Measurements from ENCODE around the gene PRKAG2. TPM values are rescaled to one million over a fixed set of nuclear protein-coding genes. Genes with fewer than 3 reads are reported as not detected.
A peak's percentile ranks its signal among the peaks of the same experiment; 100 is the strongest.
"Not testable (repeated sequence)": the region's sequence is repeated elsewhere in the genome, so short reads cannot be mapped to it uniquely, and the experiment has no call there.

PRKAG2 gene
- total RNA-seq, 2 donors from 2014 or later, result 19.9 to 22.6 TPM

GRCh38 chr7:151799506-151799905, 77.4 kb downstream of the PRKAG2 start:
- Mint-ChIP-seq H3K36me3 (no peaks in the 10 kb centered on the region), H3K4me3 (no peak overlapping the region), H3K27me3 (no peaks in the 10 kb centered on the region), H3K27ac (no peak overlapping the region), H3K4me1 (ENCODE audit: low read depth in 2 of 2) (peaks cover 14 to 22% of the 10 kb centered on the region in 2 donors), H3K9me3 (no peaks in the 10 kb centered on the region)
- ATAC-seq (no peak), DNase-seq (ENCODE audit: low spot score) (no peak)

- DNase-seq (ENCODE audit: low spot score) (no peak), ATAC-seq (no peak)
- no peaks in the 10 kb centered on the region for H3K9me3 Mint-ChIP-seq
- peaks cover 14 to 27% of the 10 kb centered on the region in 2 donors for H3K4me1 Mint-ChIP-seq (ENCODE audit: low read depth in 2 of 2)
- H3K27me3 Mint-ChIP-seq, result no peaks in the 10 kb centered on the region
- no peak overlapping the region for H3K27ac Mint-ChIP-seq
- H3K4me3 Mint-ChIP-seq, result no peak overlapping the region
- H3K36me3 Mint-ChIP-seq, result no peaks in the 10 kb centered on the region
Observed at GRCh38 chr7:151798851-151799448, 78.0 kb downstream of the PRKAG2 start.

GRCh38 chr7:151797667-151798307, 79.1 kb downstream of the PRKAG2 start:
- Mint-ChIP-seq H3K4me3 (peak overlapping the region; percentile 54), H3K4me1 (ENCODE audit: low read depth in 2 of 2) (peaks cover 14 to 27% of the 10 kb centered on the region in 2 donors), H3K27ac (peak overlapping the region; percentile 56 to 85)
- ATAC-seq, result peak in 1 of 2 donors; percentile 46
- not testable (repeated sequence) for H3K27me3 Mint-ChIP-seq; H3K36me3 Mint-ChIP-seq; H3K9me3 Mint-ChIP-seq; DNase-seq (ENCODE audit: low spot score)

GRCh38 chr7:151796871-151797537, 79.9 kb downstream of the PRKAG2 start:
- Mint-ChIP-seq H3K4me3 (peak overlapping the region; percentile 54), H3K4me1 (ENCODE audit: low read depth in 2 of 2) (peaks cover 14 to 27% of the 10 kb centered on the region in 2 donors), H3K27ac (peak overlapping the region; percentile 56 to 85), H3K36me3 (no peaks in the 10 kb centered on the region), H3K9me3 (no peaks in the 10 kb centered on the region), H3K27me3 (no peaks in the 10 kb centered on the region)
- ATAC-seq, result peak in 1 of 2 donors; percentile 56
- no peak for DNase-seq (ENCODE audit: low spot score)

GRCh38 chr7:151796091-151796870, 80.6 kb downstream of the PRKAG2 start:
- H3K27me3 Mint-ChIP-seq, result no peaks in the 10 kb centered on the region
- ATAC-seq, result no peak
- H3K4me3 Mint-ChIP-seq, result no peak overlapping the region
- H3K36me3 Mint-ChIP-seq, result no peaks in the 10 kb centered on the region
- no peak for DNase-seq (ENCODE audit: low spot score)
- peak overlapping the region in 1 of 2 donors; percentile 56 for H3K27ac Mint-ChIP-seq
- peaks cover 14 to 29% of the 10 kb centered on the region in 2 donors for H3K4me1 Mint-ChIP-seq (ENCODE audit: low read depth in 2 of 2)
- H3K9me3 Mint-ChIP-seq, result no peaks in the 10 kb centered on the region

GRCh38 chr7:151795168-151795811, 81.6 kb downstream of the PRKAG2 start:
- DNase-seq (ENCODE audit: low spot score), result no peak
- Mint-ChIP-seq H3K36me3 (no peaks in the 10 kb centered on the region), H3K4me3 (no peak overlapping the region), H3K27ac (peak overlapping the region in 1 of 2 donors; percentile 58), H3K9me3 (no peaks in the 10 kb centered on the region), H3K4me1 (ENCODE audit: low read depth in 2 of 2) (peaks cover 15 to 27% of the 10 kb centered on the region in 2 donors), H3K27me3 (no peaks in the 10 kb centered on the region)
- peak; percentile 64 to 83 for ATAC-seq

GRCh38 chr7:151794508-151795167, 82.3 kb downstream of the PRKAG2 start:
- Mint-ChIP-seq H3K27ac (peak overlapping the region; percentile 18 to 58), H3K4me3 (no peak overlapping the region), H3K27me3 (no peaks in the 10 kb centered on the region), H3K9me3 (no peaks in the 10 kb centered on the region), H3K36me3 (no peaks in the 10 kb centered on the region), H3K4me1 (ENCODE audit: low read depth in 2 of 2) (peaks cover 20 to 27% of the 10 kb centered on the region in 2 donors)
- DNase-seq (ENCODE audit: low spot score) (no peak), ATAC-seq (no peak)

GRCh38 chr7:151793991-151794507, 82.9 kb downstream of the PRKAG2 start:
- Mint-ChIP-seq H3K27me3 (no peaks in the 10 kb centered on the region), H3K27ac (peak overlapping the region; percentile 18 to 58), H3K4me1 (ENCODE audit: low read depth in 2 of 2) (peaks cover 20 to 30% of the 10 kb centered on the region in 2 donors), H3K36me3 (no peaks in the 10 kb centered on the region), H3K4me3 (no peak overlapping the region), H3K9me3 (no peaks in the 10 kb centered on the region)
- no peak for ATAC-seq
- DNase-seq (ENCODE audit: low spot score), result no peak

GRCh38 chr7:151793531-151793951, 83.4 kb downstream of the PRKAG2 start:
- Mint-ChIP-seq H3K4me1 (ENCODE audit: low read depth in 2 of 2) (peaks cover 21 to 29% of the 10 kb centered on the region in 2 donors), H3K9me3 (no peaks in the 10 kb centered on the region), H3K27ac (no peak overlapping the region), H3K27me3 (no peaks in the 10 kb centered on the region), H3K36me3 (no peaks in the 10 kb centered on the region), H3K4me3 (no peak overlapping the region)
- DNase-seq (ENCODE audit: low spot score) (no peak), ATAC-seq (no peak)

- ATAC-seq (no peak), DNase-seq (ENCODE audit: low spot score) (no peak)
- H3K4me1 Mint-ChIP-seq (ENCODE audit: low read depth in 2 of 2), result peaks cover 27 to 31% of the 10 kb centered on the region in 2 donors
- H3K4me3 Mint-ChIP-seq, result no peak overlapping the region
- no peaks in the 10 kb centered on the region for H3K27me3 Mint-ChIP-seq
- H3K27ac Mint-ChIP-seq, result no peak overlapping the region
- no peaks in the 10 kb centered on the region for H3K36me3 Mint-ChIP-seq
- no peaks in the 10 kb centered on the region for H3K9me3 Mint-ChIP-seq
Observed at GRCh38 chr7:151792636-151793035, 84.3 kb downstream of the PRKAG2 start.

GRCh38 chr7:151792086-151792485, 84.8 kb downstream of the PRKAG2 start:
- no peaks in the 10 kb centered on the region for H3K27me3 Mint-ChIP-seq
- H3K27ac Mint-ChIP-seq, result peak overlapping the region in 1 of 2 donors; percentile 63

GRCh38 chr7:151790830-151791620, 85.9 kb downstream of the PRKAG2 start:
- peak overlapping the region in 1 of 2 donors; percentile 63 for H3K27ac Mint-ChIP-seq
- DNase-seq (ENCODE audit: low spot score) (no peak), ATAC-seq (no peak)
- no peaks in the 10 kb centered on the region for H3K27me3 Mint-ChIP-seq
- H3K4me1 Mint-ChIP-seq (ENCODE audit: low read depth in 2 of 2), result peaks cover 19 to 21% of the 10 kb centered on the region in 2 donors
- H3K4me3 Mint-ChIP-seq, result no peak overlapping the region
- H3K9me3 Mint-ChIP-seq, result no peaks in the 10 kb centered on the region
- H3K36me3 Mint-ChIP-seq, result no peaks in the 10 kb centered on the region

More at GRCh38 chr7:151792086-151792485, 84.8 kb downstream of the PRKAG2 start:
- Mint-ChIP-seq H3K9me3 (no peaks in the 10 kb centered on the region), H3K36me3 (no peaks in the 10 kb centered on the region), H3K4me3 (no peak overlapping the region), H3K4me1 (ENCODE audit: low read depth in 2 of 2) (peaks cover 25 to 26% of the 10 kb centered on the region in 2 donors)
- DNase-seq (ENCODE audit: low spot score) (no peak), ATAC-seq (no peak)

Data from natural killer cell treated with Interleukin-12 subunit alpha and Interleukin-12 subunit beta and Interleukin-15 and Interleukin-18, amount 100 ng/mL, for 72 hours (primary cell).